HG03432 (cell line): ENCODE results near the gene MYCBP2.

Experiments used
- ATAC-seq: cut with Tn5 transposase; IDR thresholded peaks from one replicate; pipeline ENCODE4 v1.9.1; 2021; ENCODE audit warnings: mild to moderate bottlenecking, moderate library complexity; ENCODE audit not compliant: unreplicated experiment

Gene MYCBP2

DNA sequence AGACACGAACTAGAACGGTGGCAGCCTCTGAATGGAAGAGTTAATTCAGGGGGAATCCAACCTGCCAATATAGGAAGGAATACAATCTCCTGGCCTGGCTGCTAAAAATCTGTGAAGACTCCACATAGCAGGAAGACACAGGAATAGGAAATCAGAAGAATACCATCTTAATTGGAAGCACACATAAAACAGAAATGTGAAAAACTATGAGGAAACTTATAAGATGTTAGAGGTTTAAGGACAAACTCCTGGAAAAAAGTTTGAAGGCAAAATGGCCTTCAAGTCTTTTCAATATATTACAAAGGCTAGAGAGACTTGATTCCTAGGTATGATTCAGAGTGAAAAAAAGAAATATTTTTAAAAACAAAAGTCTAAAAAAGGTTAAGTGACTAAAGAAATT is 221.8 kb downstream of the MYCBP2 start:
- no peak for ATAC-seq

DNA sequence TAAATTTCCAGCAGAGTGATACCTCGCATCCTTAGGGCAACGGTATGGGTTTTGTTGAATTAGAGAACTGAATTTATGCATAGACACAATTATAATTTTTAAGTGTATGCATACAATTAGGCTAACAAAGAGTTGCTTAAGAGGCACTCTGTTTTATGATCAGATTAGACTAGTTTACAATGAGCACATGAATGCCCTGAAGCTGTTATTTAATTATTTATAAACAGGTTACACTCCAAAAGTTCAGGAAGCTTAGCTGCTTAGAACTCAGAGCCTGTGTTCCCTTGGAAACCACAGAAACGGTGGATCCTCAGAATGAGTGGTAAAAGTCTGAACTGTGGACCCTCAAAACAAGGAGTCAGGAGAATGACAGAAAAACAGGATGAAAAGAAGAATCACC is 227.5 kb downstream of the MYCBP2 start:
- ATAC-seq: no peak

- no peak for ATAC-seq
These were observed 231.6 kb downstream of the MYCBP2 start for GRCh38 chr13:77095288-77095687.

DNA sequence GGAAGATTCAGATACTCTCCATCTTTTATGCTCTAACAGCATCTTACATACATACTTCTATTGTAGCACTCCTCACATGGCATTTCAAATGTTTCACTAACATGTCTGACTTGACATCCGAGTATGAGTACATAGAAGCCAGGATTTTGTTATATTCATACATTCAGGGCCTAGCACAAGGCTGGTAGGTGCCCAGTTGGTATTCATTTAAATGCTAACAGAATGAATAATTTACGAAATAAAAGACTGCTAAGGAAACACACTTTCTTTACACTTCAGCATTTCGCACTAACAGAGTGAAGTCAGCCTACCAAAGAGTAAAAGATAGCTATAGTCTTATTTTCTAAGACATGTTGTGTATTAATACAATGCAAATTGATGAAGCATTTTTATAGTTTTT is 232.1 kb downstream of the MYCBP2 start:
- no peak for ATAC-seq

DNA sequence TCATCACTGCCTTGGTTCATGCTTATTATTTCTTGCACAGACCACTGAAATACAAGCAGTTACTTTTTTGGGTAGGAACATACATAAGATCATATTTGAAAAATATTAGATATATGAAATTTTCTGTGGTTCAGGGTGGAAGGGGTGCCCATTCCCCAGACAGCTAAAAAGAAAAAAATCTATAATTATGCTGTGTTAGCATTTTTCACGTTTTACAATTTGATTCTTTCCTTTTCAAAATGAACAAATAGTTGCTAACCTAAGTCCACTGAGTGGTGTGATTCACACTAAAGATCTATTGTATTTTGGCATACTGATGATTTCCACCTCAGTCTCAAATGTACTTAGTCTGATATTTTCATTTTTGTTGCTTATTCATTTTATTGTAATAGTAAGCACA is 233.2 kb downstream of the MYCBP2 start:
- no peak for ATAC-seq

GRCh38 chr13:77084755-77085154 is 242.1 kb downstream of the MYCBP2 start:
- ATAC-seq: no peak

GRCh38 chr13:77079902-77080413 is 246.9 kb downstream of the MYCBP2 start:
- no peak for ATAC-seq

DNA sequence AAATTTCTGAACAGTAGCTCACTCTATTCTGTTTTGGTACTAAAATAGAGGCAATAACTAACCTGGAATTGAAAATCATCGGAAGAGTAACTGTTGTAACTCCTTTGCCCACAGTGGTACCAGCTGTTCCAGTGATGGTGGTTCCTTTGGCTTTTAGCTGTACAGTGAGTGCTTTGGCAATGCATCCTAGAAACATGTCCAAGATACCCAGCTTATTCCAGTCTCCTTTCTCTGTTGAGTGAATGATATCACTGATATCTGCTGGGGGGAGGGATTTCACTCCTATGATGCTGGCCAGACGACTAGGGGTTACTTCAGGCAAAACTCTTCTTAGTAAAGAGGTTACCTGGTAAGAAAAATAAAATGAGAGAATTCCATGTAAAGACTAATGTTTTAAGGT is 259.4 kb downstream of the MYCBP2 start:
- ATAC-seq: no peak

- ATAC-seq: no peak
These were observed 261.3 kb downstream of the MYCBP2 start for GRCh38 chr13:77065461-77066147.

- no peak for ATAC-seq
These were observed 264.8 kb downstream of the MYCBP2 start for GRCh38 chr13:77062097-77062496.

GRCh38 chr13:77061362-77061761 is 265.5 kb downstream of the MYCBP2 start:
- ATAC-seq: no peak

- no peak for ATAC-seq
These were observed 270.0 kb downstream of the MYCBP2 start for GRCh38 chr13:77056886-77057285.

- ATAC-seq: no peak
These were observed 270.5 kb downstream of the MYCBP2 start for GRCh38 chr13:77056382-77056781.

GRCh38 chr13:77055158-77055557 is 271.7 kb downstream of the MYCBP2 start:
- ATAC-seq: no peak

DNA sequence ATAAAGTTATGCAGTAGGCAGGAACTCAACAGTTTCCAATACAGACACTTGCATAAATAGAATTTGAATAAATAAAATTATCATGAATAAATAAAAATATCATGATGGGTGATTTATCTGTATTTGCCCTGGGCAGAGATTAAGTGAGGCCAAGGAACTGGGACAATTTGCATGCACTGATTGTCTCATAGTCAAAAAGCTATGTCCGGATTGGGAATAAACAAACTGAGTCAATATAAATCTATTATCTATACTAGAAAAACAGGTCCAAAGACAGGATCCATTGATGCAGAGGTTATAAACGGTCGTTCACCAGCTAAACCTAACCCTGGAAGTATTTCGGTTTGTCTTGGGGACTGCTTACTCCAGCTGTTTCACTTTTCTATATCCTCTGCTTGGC is 273.7 kb downstream of the MYCBP2 start:
- ATAC-seq: no peak

- ATAC-seq: no peak
These were observed 278.2 kb downstream of the MYCBP2 start for GRCh38 chr13:77048681-77049080.

GRCh38 chr13:77047649-77048343 is 279.1 kb downstream of the MYCBP2 start:
- no peak for ATAC-seq

GRCh38 chr13:77042566-77043177 is 284.2 kb downstream of the MYCBP2 start:
- ATAC-seq: no peak

DNA sequence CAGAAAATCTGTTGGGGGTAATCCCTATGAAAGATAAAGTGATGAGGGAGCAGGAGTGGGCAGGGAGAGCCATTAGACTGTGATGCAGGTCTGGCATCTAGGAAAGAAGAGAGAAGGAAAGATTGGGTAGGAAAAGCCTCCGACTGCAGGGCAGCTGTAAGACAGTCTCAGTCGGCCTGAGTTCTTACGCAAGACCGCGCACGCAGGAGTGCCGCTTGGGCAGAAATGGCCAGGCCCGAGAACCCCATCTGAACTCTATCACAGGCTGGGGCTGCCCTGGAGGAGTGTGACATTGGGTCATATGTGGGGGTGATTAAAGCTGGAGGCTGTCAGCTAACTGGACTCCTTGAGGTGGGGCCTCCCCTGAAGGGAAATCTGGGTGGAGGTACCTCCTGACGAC is 286.1 kb downstream of the MYCBP2 start:
- ATAC-seq: no peak

DNA sequence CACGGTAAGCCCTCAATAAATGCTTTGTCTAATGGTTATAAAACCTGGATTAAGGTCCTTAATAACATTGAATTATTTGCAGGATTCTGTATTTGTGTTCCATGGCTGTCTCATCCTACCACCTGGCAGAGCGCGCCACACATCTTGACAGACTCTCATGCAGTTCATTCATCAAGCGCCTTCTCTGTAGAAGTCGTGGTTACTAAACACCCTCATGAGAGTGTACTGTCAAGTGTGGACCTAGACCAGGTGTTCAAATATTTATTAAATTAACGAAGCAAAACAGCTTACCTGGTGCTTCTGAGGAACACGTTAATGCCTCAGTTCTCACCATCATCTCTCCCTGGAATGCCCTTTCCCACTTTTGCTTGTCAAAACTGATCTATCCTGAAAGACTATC is 286.8 kb downstream of the MYCBP2 start:
- no peak for ATAC-seq

DNA sequence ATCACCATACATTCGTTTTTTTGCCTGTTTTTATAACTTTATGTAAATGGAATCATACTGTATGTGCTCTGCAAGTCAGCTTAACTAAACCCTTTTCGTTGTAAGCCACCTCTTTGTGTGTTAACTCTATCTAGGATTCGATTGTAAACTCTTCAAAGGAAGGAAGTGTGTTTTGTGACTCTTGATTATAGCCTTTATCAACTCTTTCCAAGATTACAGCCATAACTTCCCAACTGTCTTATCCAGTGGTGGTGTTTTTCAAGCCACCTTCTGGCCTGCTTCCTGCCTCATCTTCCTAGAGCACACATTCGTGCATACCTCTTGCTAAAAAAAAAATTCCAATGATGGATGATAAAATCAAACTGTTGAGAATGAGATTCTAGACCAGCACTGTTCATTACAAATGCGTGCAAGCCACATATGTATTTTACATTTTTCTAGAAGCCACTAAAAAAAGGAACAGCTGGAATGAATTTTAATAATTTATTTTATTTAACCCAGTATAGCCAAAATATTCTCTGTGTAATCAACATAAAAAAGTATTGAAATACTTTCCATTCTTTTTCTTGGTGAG is 287.9 kb downstream of the MYCBP2 start:
- ATAC-seq: no peak

- ATAC-seq: no peak
These were observed 290.6 kb downstream of the MYCBP2 start for GRCh38 chr13:77036279-77036678.
